DMS153 (cell line): ENCODE data around the gene FBXO46.
"Not testable (repeated sequence)": the region's sequence is repeated elsewhere in the genome, so short reads cannot be mapped to it uniquely, and the experiment has no call there.

Source experiments
- DNase-seq: peaks from one replicate; lab custom pipeline; 2025; lab: John Stamatoyannopoulos, UW

FBXO46 gene

DNA sequence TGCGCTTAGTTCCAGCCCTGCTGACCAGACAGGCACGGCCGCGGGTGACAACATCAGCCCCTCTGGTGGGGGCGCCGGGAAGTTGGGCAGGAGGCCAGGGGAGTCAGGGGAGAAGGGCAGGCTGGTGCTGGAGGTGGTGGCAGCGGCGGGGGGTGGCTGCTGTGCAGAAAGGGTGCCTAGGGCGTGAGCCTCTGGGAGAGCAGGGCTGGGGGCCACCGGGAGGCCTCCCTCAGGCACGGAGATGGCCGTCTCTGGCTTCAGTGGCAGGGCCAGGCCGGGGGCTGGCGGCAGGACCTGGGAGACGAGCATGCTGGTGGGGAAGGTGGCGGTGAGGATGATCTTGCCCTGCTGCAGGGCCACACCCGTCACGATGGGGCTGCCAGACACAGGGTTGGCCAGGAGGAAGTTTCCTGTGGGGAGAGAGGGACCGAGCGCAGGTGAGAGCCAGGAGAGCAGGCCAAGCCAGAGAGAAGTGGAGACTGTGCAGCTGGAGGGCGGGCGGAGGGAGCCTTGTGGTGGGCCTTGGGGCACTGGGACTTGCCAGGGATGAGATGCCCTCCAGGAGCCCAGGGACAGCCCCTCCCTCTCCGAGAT is 35.1 kb upstream of the FBXO46 start:
- no peak for DNase-seq

GRCh38 chr19:45764945-45765701 is 34.4 kb upstream of the FBXO46 start:
- DNase-seq: no peak

DNA sequence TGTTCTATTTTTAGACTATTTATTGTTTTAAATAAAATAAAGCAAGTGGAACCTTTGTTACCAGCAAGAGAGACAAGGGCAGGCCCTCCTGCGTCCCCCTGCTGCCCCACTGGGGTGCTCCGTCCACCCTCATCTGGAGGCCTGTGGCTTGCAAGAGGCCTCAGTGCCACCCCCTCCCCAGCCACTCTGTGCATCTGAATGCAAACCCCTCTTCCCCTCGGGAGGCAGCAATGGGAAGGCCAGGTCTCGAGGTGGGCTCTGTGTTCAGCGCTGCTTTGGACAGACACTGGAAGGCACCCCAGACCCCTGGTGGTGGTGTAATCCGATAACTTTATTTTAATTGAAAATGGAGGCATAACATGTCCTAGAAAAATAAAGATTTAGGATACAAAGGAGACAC is 33.8 kb upstream of the FBXO46 start:
- no peak for DNase-seq

- DNase-seq: no peak
Observed at GRCh38 chr19:45763691-45764294, 33.1 kb upstream of the FBXO46 start.

GRCh38 chr19:45762870-45763631 is 32.4 kb upstream of the FBXO46 start:
- DNase-seq: no peak

DNA sequence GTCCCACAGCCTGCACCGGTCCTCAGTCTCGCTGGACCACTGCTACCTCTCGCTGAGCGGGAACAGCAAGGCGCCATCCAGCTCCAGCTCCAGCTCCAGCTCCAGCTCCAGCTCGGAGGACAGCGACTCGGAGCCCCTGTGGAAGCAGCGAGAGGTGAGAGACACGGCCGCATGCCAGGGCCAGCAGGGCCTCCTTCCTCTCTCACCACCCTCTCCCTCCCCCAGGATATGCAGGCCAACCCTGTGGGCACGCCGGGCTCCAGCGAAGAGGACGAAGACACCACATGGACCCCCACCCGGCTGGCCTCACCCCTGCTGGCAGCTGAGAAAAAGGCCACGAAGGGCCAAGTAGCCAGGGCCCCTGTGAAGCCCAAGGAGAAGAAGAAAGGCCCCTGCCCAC is 31.0 kb upstream of the FBXO46 start:
- no peak for DNase-seq

- DNase-seq: no peak
Observed at GRCh38 chr19:45758921-45759320, 28.2 kb upstream of the FBXO46 start.

GRCh38 chr19:45757695-45758094 is 27.0 kb upstream of the FBXO46 start:
- DNase-seq: no peak

- no peak for DNase-seq
Observed at GRCh38 chr19:45754323-45754722, 23.6 kb upstream of the FBXO46 start.

- DNase-seq: no peak
Observed at GRCh38 chr19:45753548-45753947, 22.9 kb upstream of the FBXO46 start.

DNA sequence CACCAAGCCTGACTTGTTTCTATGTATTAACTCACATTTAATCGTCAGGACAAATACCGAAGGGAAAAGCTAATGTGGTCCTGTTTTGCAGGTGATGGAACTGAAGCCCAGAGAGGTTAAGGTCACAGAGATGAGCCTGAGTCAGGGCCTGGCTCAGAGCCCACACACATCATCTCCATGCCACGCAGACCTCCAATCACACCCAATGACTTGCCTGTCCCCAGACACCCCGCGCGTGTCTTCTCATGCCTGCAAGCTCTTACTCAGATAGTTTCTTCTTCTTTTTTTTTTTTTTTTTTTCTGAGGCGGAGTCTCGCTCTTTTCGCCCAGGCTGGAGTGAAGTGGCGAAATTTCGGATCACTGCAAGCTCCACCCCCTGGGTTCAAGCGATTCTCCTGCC is 21.9 kb upstream of the FBXO46 start:
- no peak for DNase-seq

DNA sequence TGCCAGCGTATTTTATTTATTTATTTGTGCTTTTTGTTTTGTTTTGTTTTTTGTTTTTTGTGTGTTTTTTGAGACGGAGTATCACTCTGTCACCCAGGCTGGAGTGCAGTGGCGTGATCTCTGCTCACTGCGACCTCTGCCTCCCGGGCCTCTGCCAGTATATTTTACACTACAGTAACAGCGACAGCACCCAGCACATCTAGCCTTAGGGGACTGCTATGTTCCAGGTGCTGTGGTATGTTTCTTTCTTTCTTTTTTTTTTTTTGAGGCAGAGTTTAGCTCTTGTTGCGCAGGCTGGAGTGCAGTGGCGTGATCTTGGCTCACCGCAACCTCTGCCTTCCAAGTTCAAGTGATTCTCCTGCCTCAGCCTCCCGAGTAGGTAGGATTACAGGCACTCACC is 20.8 kb upstream of the FBXO46 start:
- not testable (repeated sequence) for DNase-seq

DNA sequence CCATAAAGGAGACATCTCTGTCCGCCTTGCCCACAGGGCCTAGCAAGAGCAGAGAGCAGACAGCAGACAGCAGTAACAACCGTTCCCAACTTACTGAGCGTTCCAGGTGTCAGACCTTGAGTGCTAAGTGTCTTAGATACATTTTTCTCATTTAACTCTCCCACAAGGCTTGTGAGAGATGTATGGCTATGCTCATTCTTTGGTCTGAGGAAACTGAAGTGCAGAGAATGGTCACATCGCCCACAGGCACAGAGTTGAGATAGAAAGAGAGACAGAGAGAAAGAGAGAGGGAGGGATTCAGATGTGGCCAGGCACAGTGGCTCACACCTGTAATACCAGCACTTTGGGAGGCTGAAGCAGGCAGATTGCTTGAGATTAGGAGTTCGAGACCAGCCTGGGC is 16.8 kb upstream of the FBXO46 start:
- no peak for DNase-seq

DNA sequence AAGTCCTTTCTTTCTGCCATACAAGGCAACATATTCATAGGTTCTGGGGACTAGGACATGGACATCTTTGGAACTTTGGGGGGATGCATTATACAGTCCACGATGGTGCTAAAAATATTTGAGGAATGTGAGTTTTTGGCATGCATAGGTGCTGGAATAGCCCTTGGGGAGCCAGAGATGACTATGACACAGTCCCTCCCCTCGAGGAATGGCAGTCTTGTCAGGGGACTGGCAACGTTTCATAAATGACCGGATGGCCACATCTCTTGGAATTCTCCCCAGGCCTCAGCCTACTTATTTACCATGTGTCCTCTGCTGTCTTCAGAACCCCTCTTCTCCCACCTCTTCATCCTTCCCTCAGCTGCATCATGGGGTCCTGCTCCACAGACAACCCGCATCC is 16.2 kb upstream of the FBXO46 start:
- DNase-seq: no peak

GRCh38 chr19:45745606-45746005 is 14.9 kb upstream of the FBXO46 start:
- no peak for DNase-seq

DNA sequence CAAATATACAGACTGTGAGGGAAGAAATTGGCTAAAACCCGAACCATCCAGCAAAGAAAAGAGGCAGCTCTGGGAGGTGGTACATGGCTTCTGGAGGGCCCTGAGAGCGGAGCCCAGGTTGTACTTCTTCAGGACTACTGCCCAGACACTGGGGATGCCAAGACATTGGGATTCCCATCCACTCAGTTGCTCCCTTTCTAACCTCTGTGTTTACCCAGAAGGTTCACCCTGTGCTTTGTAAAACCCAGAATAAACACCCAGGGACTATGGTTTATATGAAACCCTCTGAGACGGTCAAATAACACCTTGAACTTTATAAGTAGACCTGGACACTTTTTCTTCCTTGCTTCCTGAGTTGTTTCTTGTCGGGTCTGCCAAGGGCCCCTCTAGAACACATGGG is 12.3 kb upstream of the FBXO46 start:
- DNase-seq: no peak

DNA sequence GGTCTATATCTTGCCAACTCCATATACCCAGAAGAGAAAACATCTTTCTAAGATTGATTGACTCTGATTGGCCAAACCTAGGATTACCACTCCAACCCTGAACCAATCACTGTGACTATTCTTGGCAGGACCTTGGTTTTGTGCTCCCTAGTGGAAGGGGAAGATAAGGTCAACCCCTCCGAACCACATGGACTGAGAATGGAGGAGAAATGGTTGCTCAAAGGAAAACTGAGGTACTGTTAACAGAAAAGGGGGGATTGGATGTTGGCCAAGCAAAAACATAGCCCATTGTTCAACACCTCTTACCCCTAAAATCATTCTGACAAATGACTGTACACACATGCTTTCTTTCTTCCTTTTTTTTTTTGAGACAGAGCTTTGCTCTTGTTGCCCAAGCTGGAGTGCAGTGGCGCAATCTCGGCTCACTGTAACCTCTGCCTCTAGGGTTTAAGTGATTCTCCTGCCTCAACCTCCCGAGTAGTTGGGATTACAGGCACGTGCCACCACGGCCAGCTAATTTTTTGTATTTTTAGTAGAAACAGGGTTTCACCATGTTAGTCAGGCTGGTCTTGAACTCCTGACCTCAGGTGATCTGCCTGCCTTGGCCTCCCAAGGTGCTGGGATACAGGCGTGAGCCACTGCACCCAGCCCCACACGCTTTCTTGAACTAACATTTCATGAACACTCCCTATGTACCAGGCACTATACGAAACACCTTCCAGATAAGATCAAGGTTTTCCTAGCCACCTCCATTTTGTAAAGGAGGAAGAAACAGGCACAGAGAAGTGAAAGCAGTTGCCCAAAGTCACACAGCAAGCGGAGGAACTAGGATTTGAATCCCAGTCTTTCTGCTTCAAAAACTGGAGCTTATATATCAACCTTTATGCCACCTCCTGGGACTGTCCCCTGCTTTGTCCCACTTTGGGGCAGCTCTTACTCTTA is 9.1 kb upstream of the FBXO46 start:
- DNase-seq: no peak

DNA sequence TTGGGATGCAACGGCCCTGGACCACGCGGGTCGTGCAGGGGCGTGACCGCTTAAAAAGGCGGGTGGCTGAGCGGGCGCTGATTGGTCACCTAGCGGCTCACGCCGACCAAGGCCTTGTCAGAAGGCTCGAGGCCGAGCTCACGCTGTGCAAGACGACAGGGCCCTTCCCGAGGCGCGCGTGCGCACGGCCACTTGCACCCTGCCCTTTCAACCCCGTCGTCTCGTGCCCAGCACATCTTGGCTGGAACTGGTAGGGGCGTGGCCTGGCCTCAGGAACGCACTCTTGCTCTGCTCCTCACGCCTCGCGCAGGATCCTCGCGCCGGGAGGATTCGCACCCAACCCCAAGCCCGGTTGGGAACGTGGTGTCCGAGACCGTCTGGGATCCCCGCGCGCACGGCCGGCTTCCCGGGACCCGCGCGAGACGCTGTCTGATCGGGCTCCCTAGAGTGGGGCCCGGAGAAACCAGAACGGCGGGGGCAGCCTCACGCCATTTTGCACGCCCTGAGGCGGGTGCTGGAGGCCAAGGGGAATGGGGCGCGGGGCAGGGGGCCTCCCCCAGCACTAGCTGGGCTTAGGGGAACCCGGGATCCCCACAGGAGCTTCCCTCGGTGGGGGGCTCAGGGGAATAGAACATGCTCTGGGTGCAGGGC is 2.6 kb upstream of the FBXO46 start, which contains the start of gene MEIOSIN:
TSS of gene MEIOSIN (plus strand) at position 280 of the 651 bp plus-strand sequence. CDS start 1,938 bp downstream, outside the sequence.
- no peak for DNase-seq

GRCh38 chr19:45729800-45730290 is 851 bp downstream of the FBXO46 start:
- no peak for DNase-seq

DNA sequence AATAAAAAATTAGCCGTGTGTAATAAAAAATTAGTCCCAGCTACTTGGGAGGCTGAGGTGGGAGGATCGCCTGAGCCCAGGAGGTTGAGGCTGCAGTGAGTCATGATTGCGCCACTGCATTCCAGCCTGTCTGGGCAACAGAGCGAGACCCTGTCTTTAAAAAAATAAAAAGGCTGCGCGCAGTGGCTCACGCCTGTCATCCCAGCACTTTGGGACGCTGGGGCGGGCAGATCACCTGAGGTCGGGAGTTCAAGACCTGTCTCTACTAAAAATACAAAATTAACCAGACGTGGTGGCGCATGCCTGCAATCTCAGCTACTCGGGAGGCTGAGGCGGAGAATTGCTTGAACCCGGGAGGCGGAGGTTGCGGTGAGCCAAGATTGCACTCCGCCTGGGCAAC is 2.0 kb downstream of the FBXO46 start:
- DNase-seq: not testable (repeated sequence)

- DNase-seq: not testable (repeated sequence)
Observed at GRCh38 chr19:45720065-45720464, 10.6 kb downstream of the FBXO46 start.
